IPS DF 6.9 (cell line): ENCODE measurements around the gene CLEC9A.
A peak's percentile ranks its signal among the peaks of the same experiment; 100 is the strongest.

Experiments used
- DNase-seq: peaks from one replicate; pipeline ENCODE4 v3.0.0-alpha.2; 2013; ENCODE audit warnings: low read depth, low spot score
- H3K27ac ChIP-seq: one replicate; pipeline ENCODE4 v1.5.1; 2013; ENCODE audit warnings: low read length, control low read depth
- H3K27me3 ChIP-seq: 2 replicates; pipeline ENCODE4 v1.6.1; 2013; ENCODE audit warnings: mild to moderate bottlenecking, low read length; ENCODE audit not compliant: control insufficient read depth, insufficient read depth
- H3K36me3 ChIP-seq: 2 replicates; pipeline ENCODE4 v1.6.1; 2013; ENCODE audit warnings: low read length; ENCODE audit not compliant: control insufficient read depth, insufficient read depth
- H3K4me1 ChIP-seq: 2 replicates; pipeline ENCODE4 v1.6.1; 2013; ENCODE audit warnings: low read length; ENCODE audit not compliant: control insufficient read depth, insufficient read depth
- H3K4me3 ChIP-seq: 2 replicates; pipeline ENCODE4 v1.5.1; 2013; ENCODE audit warnings: mild to moderate bottlenecking, low read length
- H3K9me3 ChIP-seq: 2 replicates; pipeline ENCODE4 v1.6.1; 2013; ENCODE audit warnings: low read length, inconsistent platforms; ENCODE audit not compliant: control insufficient read depth, insufficient read depth
- WGBS: extraction: QIAGEN DNeasy Blood & Tissue Kit; methylation state at CpG from one replicate; pipeline ENCODE4 v1.1.7; 2013; ENCODE audit warnings: mixed read lengths, missing lambda C conversion rate; ENCODE audit not compliant: insufficient read length, insufficient coverage; 5-methylcytosine and 5-hydroxymethylcytosine counted together

Gene CLEC9A

DNA sequence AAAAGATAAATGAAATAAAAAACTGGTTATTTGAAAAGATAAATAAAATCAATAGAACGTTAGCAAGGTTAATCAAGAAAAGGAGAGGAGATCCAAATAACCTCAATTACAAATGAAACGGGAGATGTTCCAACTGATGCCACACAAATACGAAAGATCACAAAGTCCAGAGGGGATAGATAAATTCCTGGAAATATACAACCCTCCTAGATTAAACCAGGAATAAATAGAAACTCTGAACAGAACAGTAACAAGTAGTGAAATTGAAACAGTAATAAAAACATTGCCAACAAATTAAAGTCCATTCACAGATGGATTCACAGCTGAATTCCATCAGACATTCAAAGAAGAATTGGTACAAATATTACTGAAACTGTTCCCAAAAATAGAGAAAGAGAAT, 55.9 kb downstream of the CLEC9A start:
- Histone ChIP-seq H3K36me3 (no peaks in the 10 kb centered on the region), H3K4me3 (no peak overlapping the region), H3K4me1 (no peaks in the 10 kb centered on the region), H3K27ac (no peak overlapping the region), H3K9me3 (no peaks in the 10 kb centered on the region), H3K27me3 (no peaks in the 10 kb centered on the region; the same call in 1 of the 2 replicates)
- whole genome bisulfite sequencing = no CpG with 5 or more reads among the region's 3 CpGs
- no peak for DNase-seq

DNA sequence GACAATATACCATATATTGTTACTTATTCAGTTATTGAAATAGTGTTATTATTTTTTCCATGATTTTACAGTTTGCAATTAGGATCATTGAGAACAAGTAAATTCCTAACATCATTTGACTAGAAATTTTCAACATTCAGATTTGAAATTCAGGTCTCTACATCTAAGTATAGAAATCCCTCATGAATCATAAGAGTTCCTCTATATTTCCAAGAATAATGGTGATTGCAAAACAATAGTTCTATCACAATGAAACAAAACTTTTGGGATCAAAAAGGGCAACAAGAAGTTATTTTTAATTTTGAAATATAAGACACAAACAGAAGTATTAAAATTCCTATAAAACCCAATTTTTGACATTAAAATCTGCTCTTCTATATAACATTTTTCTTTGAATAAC, 57.5 kb downstream of the CLEC9A start:
- no peaks in the 10 kb centered on the region for H3K4me1 ChIP-seq
- no peaks in the 10 kb centered on the region for H3K27me3 ChIP-seq
- H3K36me3 ChIP-seq = no peaks in the 10 kb centered on the region
- no peak for DNase-seq
- no peak overlapping the region for H3K27ac ChIP-seq
- no peak overlapping the region for H3K4me3 ChIP-seq
- no peaks in the 10 kb centered on the region for H3K9me3 ChIP-seq

DNA sequence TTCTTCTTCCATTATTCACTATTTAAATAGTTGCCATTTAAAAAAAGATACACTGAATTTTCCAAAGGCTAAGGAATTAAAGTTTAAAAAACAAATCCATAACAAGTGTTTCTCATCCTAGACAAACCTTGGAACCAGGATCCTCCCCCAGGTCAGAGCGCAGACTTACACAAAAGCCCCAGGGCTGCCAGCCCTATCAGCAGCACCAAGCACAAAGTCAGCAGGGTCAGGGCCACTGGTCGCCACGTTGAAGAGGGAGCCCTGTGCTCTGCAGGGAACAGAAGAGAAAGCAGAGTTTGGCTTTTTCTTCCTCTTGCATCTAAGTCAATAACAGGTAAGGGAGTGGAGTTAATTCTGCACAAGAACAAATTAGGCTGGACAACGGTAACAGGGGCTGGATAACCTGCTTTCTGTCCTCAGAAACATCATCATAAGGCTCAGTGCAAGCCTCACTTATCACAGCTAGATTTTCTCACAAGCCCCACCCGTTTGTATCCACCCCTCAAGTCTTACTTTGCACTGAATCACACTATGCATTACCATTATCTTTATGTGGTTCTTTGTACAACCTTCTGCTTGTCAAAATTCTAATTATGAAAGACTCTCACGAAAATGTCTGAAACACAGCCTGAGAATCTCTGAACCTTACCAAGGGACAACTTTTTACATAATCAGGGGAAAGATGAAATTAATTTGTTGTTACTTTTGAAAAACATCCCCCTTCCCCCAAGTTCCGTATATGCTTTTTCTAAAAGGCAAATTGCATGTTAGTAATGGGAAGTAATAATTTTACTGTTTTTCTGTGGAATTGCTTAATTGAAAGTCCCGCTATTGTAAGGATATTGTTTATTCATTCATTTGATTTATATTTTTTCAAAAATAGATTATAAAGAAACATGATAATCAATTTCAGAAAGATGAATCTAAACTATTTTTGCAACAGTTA, 58.7 kb downstream of the CLEC9A start:
- no peak for DNase-seq
- H3K4me3 ChIP-seq = no peak overlapping the region
- H3K4me1 ChIP-seq = no peaks in the 10 kb centered on the region
- H3K36me3 ChIP-seq = no peaks in the 10 kb centered on the region
- no CpG with 5 or more reads among the region's 8 CpGs for WGBS
- no peaks in the 10 kb centered on the region for H3K27me3 ChIP-seq
- H3K9me3 ChIP-seq = no peaks in the 10 kb centered on the region
- no peak overlapping the region for H3K27ac ChIP-seq

DNA sequence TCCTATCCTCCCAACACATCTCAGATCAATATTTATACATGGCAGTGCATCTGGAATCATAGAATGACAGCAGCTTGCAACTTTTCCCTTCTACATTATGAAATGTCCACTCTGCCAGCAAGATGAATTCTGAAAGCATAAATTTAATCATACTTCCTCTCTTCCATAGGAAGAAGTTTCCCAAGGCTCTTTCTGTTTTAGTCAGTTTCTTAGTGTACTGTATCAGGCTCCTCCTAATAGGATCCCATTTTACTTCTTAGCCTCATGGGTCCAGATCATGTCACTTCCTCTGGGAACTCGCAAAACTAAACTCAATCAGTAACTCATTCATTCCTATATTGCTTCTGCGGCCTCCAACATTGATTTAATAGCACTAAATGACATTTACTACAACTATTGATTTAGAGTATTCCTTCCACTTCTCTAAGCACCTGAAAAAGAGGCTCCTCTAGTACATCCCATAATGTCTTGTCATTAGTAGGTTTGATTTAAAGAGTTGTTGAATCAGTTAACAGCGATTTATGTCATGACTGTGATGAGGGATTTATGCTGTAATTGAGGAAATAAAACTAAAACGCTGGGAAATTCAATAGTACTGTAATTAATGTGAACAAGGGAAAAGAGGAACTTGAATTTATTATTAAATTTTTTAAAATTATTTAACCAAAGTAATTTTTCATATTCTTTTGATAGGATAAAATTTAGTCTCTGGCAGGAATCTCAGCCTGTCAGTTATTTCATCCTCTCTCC, 64.3 kb downstream of the CLEC9A start:
- no peak overlapping the region for H3K27ac ChIP-seq
- H3K27me3 ChIP-seq = no peaks in the 10 kb centered on the region
- H3K9me3 ChIP-seq = no peaks in the 10 kb centered on the region
- no CpG with 5 or more reads among the region's 4 CpGs for WGBS
- no peak for DNase-seq
- H3K4me1 ChIP-seq = peaks cover 1% of the 10 kb centered on the region; the same call in 1 of the 2 replicates
- no peak overlapping the region for H3K4me3 ChIP-seq
- no peaks in the 10 kb centered on the region for H3K36me3 ChIP-seq

DNA sequence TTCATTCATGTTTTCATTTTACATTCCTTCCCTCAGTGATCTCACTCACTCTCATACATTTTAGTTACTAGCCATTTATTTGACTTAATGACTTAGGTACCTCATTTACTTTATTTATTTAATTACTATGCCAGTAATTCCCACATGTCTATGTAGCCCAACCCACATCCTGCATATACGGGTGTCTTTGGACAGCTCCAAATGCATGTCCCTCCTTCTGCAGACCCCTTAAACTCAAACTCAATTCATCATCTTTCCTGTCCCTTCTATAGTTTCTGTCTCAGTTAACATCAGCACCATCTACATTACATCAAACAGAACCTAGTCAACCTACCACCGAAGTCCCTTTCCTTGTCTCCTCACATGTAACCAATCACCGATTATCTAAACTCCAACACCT, 65.5 kb downstream of the CLEC9A start:
- H3K9me3 ChIP-seq = no peaks in the 10 kb centered on the region
- no peak overlapping the region for H3K4me3 ChIP-seq
- peaks cover 1% of the 10 kb centered on the region; the same call in 1 of the 2 replicates for H3K4me1 ChIP-seq
- no peak overlapping the region for H3K27ac ChIP-seq
- WGBS = 100% methylated on average over 1 of the region's 3 CpGs
- H3K27me3 ChIP-seq = no peaks in the 10 kb centered on the region
- H3K36me3 ChIP-seq = no peaks in the 10 kb centered on the region
- DNase-seq = no peak

DNA sequence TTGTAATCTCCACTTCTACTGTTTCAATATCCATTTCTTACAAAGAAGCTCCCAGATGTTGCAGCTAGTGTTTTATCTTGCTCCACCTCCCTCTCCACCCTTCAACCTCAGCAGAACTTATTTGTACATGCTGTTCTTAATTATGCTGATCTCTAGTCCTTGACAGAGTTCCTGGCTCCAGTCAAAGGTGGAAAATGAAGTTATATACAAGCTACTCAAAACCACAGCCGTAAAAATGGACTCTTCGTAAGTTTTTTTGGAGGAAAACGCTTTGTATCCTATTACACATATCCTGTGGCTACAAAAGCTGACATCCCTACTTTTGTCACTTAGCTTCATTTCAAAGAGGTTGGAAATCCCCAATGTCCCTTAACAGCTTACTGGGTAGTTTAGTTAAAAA, 67.0 kb downstream of the CLEC9A start:
- no peaks in the 10 kb centered on the region for H3K9me3 ChIP-seq
- no peaks in the 10 kb centered on the region for H3K36me3 ChIP-seq
- peaks cover 3% of the 10 kb centered on the region for H3K4me1 ChIP-seq
- no CpG with 5 or more reads among the region's 3 CpGs for WGBS
- no peak overlapping the region for H3K27ac ChIP-seq
- no peaks in the 10 kb centered on the region for H3K27me3 ChIP-seq
- no peak overlapping the region for H3K4me3 ChIP-seq
- DNase-seq = no peak

DNA sequence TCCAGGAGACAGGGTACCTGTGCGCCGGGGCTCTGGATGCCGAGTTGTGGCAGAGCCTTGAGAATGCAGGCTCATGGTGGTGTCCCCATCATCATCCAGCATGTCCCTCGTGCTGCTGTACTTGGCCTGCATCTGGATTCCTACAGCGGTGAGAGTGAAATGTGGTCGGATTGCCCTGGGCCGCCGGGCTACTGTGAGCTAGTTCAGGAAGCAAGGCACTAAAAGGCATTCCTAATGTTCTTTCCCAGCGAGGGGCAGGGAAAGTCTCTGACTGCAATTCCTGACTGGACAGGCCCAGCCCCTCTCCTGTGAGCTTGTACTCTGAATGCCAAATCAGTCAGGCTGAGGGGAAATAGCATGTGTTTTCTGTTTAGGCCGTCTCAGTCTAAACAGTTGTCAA, 68.3 kb downstream of the CLEC9A start, which contains the start of gene CLEC1A:
TSS of gene CLEC1A (minus strand) at position 195 of the 400 bp plus-strand sequence. CDS start at position 132, 63 bp downstream.
- Histone ChIP-seq H3K4me3 (no peak within 1 kb of the TSS), H3K27ac (no peak within 1 kb of the TSS), H3K36me3 (no peaks in the 10 kb centered on the region), H3K9me3 (no peaks in the 10 kb centered on the region), H3K27me3 (no peaks in the 10 kb centered on the region), H3K4me1 (peaks cover 3% of the 10 kb centered on the region)
- WGBS = no CpG with 5 or more reads among the region's 10 CpGs
- peak; percentile 25 for DNase-seq

DNA sequence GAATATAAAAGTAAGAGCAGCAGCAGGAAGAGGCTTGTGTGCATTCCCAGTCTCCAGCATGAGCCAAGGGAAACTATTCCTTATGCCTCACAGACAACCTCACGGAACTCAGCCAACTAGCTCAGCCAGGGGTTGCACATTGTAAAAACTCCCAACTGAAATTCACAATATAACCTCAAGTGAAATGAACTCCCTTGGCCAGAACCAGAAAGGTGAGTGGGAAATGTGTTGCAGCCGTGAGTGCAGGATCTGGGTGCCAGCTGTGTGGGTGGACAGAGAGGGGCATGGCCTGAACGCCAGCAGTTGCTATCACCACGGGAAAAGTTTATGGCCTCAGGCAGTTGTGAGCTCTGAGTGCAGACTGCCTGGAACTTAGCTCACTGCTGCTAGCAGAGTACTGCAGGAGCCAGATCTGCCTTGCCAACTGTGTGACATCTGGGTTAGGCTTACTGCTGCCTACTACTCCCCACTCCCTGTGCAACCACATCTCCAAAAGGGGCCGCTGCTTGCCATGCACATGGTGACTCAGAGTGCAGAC, 70.6 kb downstream of the CLEC9A start:
- H3K27me3 ChIP-seq = no peaks in the 10 kb centered on the region
- H3K36me3 ChIP-seq = no peaks in the 10 kb centered on the region
- H3K4me1 ChIP-seq = peaks cover 3% of the 10 kb centered on the region
- WGBS = no CpG with 5 or more reads among the region's 5 CpGs
- DNase-seq = no peak
- H3K9me3 ChIP-seq = no peaks in the 10 kb centered on the region
- H3K27ac ChIP-seq = no peak overlapping the region
- H3K4me3 ChIP-seq = no peak overlapping the region

DNA sequence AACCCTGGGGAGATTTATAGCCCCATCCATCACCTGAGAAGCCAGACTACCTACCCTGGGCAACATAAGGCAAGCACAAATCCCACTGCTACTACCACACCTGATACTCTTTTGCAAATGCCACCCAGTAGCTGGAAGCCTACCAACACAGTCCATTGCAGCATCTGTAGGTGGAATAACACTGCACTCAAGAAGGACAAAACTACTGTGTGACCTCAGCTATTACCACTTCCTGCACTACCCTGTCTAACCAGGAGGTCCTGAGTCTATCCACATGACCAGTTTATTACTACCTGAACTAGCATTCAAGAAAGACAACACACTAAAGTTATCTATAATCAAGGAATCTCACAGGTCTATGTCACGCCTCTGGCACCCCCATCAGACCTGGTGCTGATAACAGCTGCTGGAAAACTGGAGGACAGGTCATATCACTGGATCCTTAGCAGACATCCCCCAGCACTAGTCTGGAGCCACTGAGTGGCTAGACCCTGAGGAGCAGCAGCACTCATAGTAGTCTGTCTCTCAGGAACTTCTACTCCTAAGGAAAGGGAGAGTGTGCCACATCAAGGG, 71.3 kb downstream of the CLEC9A start:
- H3K9me3 ChIP-seq = no peaks in the 10 kb centered on the region
- no peaks in the 10 kb centered on the region for H3K36me3 ChIP-seq
- peaks cover 3% of the 10 kb centered on the region for H3K4me1 ChIP-seq
- H3K27ac ChIP-seq = no peak overlapping the region
- no peaks in the 10 kb centered on the region for H3K27me3 ChIP-seq
- WGBS = no CpG with 5 or more reads among the region's 1 CpG
- no peak overlapping the region for H3K4me3 ChIP-seq
- no peak for DNase-seq

DNA sequence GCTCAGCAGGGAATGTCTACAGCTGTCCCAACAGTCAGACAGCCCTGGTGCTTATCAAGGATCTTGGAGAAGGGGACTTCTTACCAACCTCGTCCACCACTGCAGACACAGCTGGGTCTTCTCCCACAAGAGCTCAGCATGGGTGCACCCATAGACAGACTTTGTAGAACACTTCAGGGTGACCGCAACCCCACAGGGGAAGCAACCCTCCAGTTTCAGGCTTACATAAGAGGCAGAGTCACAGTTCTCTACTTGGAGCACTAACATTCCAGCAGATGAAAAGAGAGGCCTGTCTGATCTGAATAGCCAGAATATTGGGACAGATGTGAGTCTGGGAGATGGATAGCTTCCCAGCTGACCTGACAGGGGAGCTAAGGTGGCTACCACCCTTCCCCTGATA, 71.8 kb downstream of the CLEC9A start:
- WGBS = no CpG with 5 or more reads among the region's 2 CpGs

More for the DNA sequence above, 71.8 kb downstream of the CLEC9A start:
- H3K4me3 ChIP-seq = no peak overlapping the region
- H3K4me1 ChIP-seq = peaks cover 3% of the 10 kb centered on the region
- no peaks in the 10 kb centered on the region for H3K36me3 ChIP-seq
- no peaks in the 10 kb centered on the region for H3K9me3 ChIP-seq
- no peak overlapping the region for H3K27ac ChIP-seq
- H3K27me3 ChIP-seq = no peaks in the 10 kb centered on the region
- DNase-seq = no peak
